ENCODE data around the gene SNAPIN.

DNA sequence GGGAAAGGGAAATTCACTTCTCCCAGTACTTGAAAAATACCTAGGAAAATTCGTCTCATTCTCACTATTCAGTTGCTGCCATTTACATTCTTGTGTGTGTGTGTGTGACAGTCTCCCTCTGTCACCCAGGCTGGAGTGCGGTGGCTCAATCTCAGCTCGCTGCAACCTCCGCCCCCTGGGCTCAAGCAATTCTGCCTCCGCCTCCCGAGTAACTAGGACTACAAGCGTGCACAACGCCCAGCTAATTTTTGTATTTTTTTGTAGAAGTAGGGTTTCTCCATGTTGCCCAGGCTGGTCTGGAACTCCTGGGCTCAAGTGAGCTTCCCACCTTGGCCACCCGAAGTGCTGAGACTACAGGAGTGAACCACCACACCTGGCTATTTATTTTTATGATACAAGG is 1.2 kb downstream of the SNAPIN start:
- TF ChIP-seq, protein P1, sequence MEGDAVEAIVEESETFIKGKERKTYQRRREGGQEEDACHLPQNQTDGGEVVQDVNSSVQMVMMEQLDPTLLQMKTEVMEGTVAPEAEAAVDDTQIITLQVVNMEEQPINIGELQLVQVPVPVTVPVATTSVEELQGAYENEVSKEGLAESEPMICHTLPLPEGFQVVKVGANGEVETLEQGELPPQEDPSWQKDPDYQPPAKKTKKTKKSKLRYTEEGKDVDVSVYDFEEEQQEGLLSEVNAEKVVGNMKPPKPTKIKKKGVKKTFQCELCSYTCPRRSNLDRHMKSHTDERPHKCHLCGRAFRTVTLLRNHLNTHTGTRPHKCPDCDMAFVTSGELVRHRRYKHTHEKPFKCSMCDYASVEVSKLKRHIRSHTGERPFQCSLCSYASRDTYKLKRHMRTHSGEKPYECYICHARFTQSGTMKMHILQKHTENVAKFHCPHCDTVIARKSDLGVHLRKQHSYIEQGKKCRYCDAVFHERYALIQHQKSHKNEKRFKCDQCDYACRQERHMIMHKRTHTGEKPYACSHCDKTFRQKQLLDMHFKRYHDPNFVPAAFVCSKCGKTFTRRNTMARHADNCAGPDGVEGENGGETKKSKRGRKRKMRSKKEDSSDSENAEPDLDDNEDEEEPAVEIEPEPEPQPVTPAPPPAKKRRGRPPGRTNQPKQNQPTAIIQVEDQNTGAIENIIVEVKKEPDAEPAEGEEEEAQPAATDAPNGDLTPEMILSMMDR (IDR thresholded peaks at IDR 0.05): no peak
- no peak for TF ChIP-seq EP300 (IDR thresholded peaks at IDR 0.05)

Data from gastroesophageal sphincter (tissue), 3 donors.